ENCODE results near the gene NPR3.

The NPR3 gene

DNA sequence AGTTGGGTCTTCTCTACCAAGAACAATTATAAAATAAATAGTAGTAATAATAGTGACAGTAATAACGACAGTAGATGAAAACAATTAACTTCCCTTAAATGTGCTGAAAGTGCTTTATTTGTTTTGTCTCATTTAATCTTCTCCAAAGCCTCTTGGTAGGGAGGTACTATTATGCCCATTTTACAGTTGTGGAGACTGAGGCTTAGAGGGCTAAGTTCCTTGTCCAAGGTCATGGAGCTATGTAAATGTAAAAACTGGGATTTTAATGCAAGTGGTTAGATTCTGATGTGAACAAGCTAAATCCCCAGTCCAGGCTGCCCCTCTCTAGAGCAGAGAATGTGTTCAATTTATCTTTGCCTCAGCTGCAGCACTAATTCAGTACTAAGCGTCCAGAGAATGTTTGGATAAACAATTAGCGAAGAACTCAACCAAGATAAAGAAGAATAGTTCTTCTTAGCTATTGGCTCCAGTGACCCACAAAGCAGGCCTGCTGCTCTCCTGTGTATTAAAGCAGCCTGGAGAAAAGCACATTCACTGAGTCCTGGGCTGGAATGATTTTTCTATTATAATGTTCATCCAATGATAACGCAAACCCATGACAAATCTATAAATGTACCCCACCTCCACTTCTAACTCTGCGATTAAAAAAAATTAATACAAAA, 68.8 kb downstream of the NPR3 start:
- H3K4me3 ChIP-seq (ENCODE audit: low read length in 2 of 2), result no peak overlapping the region
- H3K27ac ChIP-seq (ENCODE audit: low read length), result no peak overlapping the region
- peaks cover 5% of the 10 kb centered on the region for H3K4me1 ChIP-seq (ENCODE audit: control insufficient read depth, insufficient read depth, low read length)
- peaks cover 6 to 14% of the 10 kb centered on the region in 2 donors for H3K36me3 ChIP-seq (ENCODE audit: control insufficient read depth in 2 of 2, insufficient read depth in 2 of 2, low read length in 2 of 2)
- no peaks in the 10 kb centered on the region for H3K27me3 ChIP-seq (ENCODE audit: control insufficient read depth in 1 of 2, insufficient read depth in 2 of 2, low read length in 2 of 2)
- H3K9ac ChIP-seq (ENCODE audit: low read length in 2 of 2), result no peak overlapping the region
- no peaks in the 10 kb centered on the region for H3K9me3 ChIP-seq (ENCODE audit: control insufficient read depth in 2 of 2, low read length in 2 of 2)

DNA sequence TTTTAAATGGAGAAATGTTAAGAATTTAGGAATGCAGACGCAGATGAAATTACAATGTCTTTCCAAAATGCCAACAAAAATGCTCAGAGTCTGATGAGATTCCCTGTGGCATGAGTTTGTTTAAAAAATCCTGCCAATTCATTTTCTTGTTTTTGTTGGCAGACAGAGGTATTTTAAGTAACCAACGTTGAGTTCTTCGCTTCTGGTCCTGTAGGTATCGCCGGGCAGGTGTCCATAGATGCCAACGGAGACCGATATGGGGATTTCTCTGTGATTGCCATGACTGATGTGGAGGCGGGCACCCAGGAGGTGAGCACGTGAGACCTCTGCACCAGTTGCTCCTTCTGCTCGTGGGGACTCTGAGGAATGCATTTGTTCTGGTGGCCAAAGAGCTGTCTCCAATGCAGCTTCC, 69.4 kb downstream of the NPR3 start:
- Histone ChIP-seq H3K4me1 (ENCODE audit: control insufficient read depth, insufficient read depth, low read length) (peaks cover 5% of the 10 kb centered on the region), H3K9ac (ENCODE audit: low read length in 2 of 2) (no peak overlapping the region), H3K9me3 (ENCODE audit: control insufficient read depth in 2 of 2, low read length in 2 of 2) (no peaks in the 10 kb centered on the region), H3K27me3 (ENCODE audit: control insufficient read depth in 1 of 2, insufficient read depth in 2 of 2, low read length in 2 of 2) (no peaks in the 10 kb centered on the region), H3K4me3 (ENCODE audit: low read length in 2 of 2) (no peak overlapping the region), H3K36me3 (ENCODE audit: control insufficient read depth in 2 of 2, insufficient read depth in 2 of 2, low read length in 2 of 2) (peaks cover 6 to 13% of the 10 kb centered on the region in 2 donors), H3K27ac (ENCODE audit: low read length) (no peak overlapping the region)

DNA sequence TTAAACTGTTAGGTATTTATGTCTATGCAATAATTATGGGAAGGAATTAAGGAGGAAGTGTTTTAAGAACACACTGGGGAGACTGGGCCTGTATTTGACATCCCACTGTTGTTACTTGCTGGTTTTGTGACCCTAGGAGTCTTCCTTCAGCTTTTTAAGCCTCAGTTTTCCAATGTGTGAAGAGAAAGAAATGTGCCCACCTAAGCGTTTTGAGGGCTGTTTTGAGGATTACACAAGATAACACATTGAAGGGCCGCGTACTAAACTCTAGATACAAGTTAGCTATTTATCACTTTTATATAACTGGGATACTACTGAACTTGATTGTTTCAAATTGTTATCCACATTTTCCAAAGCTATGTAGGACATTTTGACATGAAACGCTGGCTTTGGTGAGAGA, 72.5 kb downstream of the NPR3 start:
- H3K4me3 ChIP-seq (ENCODE audit: low read length in 2 of 2), result no peak overlapping the region
- peaks cover 5% of the 10 kb centered on the region for H3K4me1 ChIP-seq (ENCODE audit: control insufficient read depth, insufficient read depth, low read length)
- H3K9me3 ChIP-seq (ENCODE audit: control insufficient read depth in 2 of 2, low read length in 2 of 2), result no peaks in the 10 kb centered on the region
- H3K27me3 ChIP-seq (ENCODE audit: control insufficient read depth in 1 of 2, insufficient read depth in 2 of 2, low read length in 2 of 2), result no peaks in the 10 kb centered on the region
- H3K36me3 ChIP-seq (ENCODE audit: control insufficient read depth in 2 of 2, insufficient read depth in 2 of 2, low read length in 2 of 2), result peaks cover 8 to 13% of the 10 kb centered on the region in 2 donors
- H3K9ac ChIP-seq (ENCODE audit: low read length in 2 of 2), result no peak overlapping the region
- H3K27ac ChIP-seq (ENCODE audit: low read length), result no peak overlapping the region

DNA sequence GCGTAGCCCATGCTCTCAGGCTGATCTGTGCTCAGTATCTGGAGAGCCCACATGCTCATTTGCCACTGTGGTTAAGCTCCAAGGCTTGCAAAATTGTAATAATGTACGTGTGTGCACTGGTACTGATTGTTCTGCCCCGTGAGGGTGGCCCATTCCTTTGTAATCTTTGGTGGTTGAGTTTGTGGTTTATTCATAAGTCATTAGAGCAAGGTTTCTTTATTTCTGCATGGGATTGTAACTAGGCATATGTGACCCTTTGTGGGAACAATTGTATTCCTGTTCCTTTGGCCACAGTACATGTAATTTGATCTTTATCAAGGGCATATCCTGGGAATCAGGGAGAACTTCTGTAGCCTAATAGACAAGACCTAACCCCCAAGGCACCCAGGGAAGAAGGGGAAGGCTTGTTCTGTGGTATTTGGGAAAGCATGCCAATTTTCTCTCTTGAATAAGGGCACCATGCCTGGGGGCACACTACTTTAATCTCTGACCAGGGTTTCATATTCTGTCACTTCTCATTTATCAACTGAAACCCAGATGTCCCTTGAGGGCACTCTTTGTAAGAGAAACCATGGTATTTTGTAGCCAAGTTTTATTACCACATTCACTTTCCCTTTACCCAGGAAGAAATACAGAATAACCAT, 74.6 kb downstream of the NPR3 start:
- H3K4me1 ChIP-seq (ENCODE audit: control insufficient read depth, insufficient read depth, low read length), result peaks cover 2% of the 10 kb centered on the region
- H3K9ac ChIP-seq (ENCODE audit: low read length in 2 of 2), result no peak overlapping the region
- H3K9me3 ChIP-seq (ENCODE audit: control insufficient read depth in 2 of 2, low read length in 2 of 2), result no peaks in the 10 kb centered on the region
- no peak overlapping the region for H3K4me3 ChIP-seq (ENCODE audit: low read length in 2 of 2)
- H3K36me3 ChIP-seq (ENCODE audit: control insufficient read depth in 2 of 2, insufficient read depth in 2 of 2, low read length in 2 of 2), result peaks cover 8 to 13% of the 10 kb centered on the region in 2 donors
- no peak overlapping the region for H3K27ac ChIP-seq (ENCODE audit: low read length)
- no peaks in the 10 kb centered on the region for H3K27me3 ChIP-seq (ENCODE audit: control insufficient read depth in 1 of 2, insufficient read depth in 2 of 2, low read length in 2 of 2)

DNA sequence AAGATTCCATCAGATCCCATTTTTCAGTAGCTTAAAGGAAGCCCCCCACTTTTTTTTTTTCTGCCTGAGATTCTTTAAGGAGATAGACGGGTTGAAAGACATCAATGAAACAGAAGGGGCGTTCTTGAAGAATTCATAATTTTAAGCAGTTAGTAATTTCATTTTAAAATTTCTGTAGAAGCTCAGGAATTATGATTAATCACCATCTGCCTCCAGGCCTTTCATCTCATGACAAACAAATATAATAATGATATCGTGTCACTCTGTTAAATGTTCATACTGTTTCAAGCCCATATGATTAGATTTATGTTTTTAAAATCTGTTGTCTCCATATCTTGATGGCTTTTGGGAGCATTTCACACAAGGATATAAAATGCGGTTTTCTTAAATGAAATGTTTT, 75.2 kb downstream of the NPR3 start:
- no peaks in the 10 kb centered on the region for H3K4me1 ChIP-seq (ENCODE audit: control insufficient read depth, insufficient read depth, low read length)
- H3K9me3 ChIP-seq (ENCODE audit: control insufficient read depth in 2 of 2, low read length in 2 of 2), result no peaks in the 10 kb centered on the region
- no peak overlapping the region for H3K4me3 ChIP-seq (ENCODE audit: low read length in 2 of 2)
- H3K36me3 ChIP-seq (ENCODE audit: control insufficient read depth in 2 of 2, insufficient read depth in 2 of 2, low read length in 2 of 2), result peaks cover 8 to 13% of the 10 kb centered on the region in 2 donors
- no peak overlapping the region for H3K9ac ChIP-seq (ENCODE audit: low read length in 2 of 2)
- no peaks in the 10 kb centered on the region for H3K27me3 ChIP-seq (ENCODE audit: control insufficient read depth in 1 of 2, insufficient read depth in 2 of 2, low read length in 2 of 2)
- no peak overlapping the region for H3K27ac ChIP-seq (ENCODE audit: low read length)

DNA sequence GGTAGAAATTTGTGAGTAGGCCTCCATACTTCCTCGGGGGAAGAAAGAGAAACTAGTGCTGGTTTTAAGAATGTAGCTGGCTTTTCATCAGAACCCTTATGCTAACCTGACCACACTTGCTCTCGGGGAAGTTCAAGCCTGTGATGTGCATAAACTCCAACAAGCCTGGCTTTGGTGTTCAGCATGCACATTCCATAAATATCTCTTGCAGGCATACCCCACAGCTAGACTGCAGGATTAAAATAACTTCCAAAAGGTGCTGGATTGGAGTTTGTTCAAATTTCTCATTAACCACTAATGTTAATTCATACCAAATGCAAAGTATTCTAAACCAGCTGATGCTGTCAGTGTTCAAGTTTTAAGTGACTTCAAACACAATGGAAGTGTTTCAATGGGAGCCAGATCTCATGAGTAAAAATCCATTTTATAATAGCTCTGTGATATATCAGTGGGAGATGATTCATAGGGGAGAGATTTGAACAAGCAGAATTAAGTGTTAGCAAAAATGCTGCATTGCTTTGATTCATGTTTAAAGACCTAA, 79.4 kb downstream of the NPR3 start:
- no peaks in the 10 kb centered on the region for H3K4me1 ChIP-seq (ENCODE audit: control insufficient read depth, insufficient read depth, low read length)
- peaks cover 0 to 3% of the 10 kb centered on the region in 2 donors for H3K9me3 ChIP-seq (ENCODE audit: control insufficient read depth in 2 of 2, low read length in 2 of 2)
- peaks cover 2 to 3% of the 10 kb centered on the region in 2 donors for H3K36me3 ChIP-seq (ENCODE audit: control insufficient read depth in 2 of 2, insufficient read depth in 2 of 2, low read length in 2 of 2)
- no peak overlapping the region for H3K9ac ChIP-seq (ENCODE audit: low read length in 2 of 2)
- no peak overlapping the region for H3K4me3 ChIP-seq (ENCODE audit: low read length in 2 of 2)
- H3K27me3 ChIP-seq (ENCODE audit: control insufficient read depth in 1 of 2, insufficient read depth in 2 of 2, low read length in 2 of 2), result no peaks in the 10 kb centered on the region
- no peak overlapping the region for H3K27ac ChIP-seq (ENCODE audit: low read length)

DNA sequence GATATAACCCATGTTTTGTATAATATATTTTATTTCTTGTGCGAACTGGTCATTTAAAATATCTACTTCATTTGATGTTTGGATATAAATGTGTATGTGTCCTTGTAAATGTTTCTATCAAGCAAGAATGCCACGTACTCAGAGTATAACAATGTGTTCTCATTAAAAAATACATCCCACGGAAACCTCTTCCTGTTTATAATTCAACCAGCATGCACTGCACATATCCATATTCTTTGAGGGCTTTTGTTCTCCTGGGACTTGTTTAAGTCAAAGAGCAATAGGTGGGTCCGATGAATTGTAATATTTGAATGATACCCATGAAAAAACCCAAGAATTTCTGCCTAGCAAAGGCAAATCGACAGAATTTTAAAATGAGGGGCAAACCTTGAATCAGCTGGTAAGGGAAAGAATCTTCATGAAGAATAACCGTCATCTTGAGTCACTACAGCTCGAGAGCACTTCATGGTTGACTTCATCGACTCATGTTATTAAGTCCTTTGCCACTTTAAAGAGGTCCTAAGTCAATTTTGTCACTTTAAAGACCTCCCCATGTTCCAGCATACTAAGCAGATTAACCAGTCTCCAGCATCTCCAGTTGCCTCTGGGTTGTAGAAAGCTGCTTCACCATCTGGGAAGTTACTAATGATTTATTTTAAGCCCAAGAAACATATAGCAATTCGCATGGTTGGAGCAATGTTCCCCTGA, 80.6 kb downstream of the NPR3 start:
- Histone ChIP-seq H3K4me1 (ENCODE audit: control insufficient read depth, insufficient read depth, low read length) (no peaks in the 10 kb centered on the region), H3K36me3 (ENCODE audit: control insufficient read depth in 2 of 2, insufficient read depth in 2 of 2, low read length in 2 of 2) (peaks cover 0 to 3% of the 10 kb centered on the region in 2 donors), H3K27ac (ENCODE audit: low read length) (no peak overlapping the region), H3K9ac (ENCODE audit: low read length in 2 of 2) (no peak overlapping the region), H3K27me3 (ENCODE audit: control insufficient read depth in 1 of 2, insufficient read depth in 2 of 2, low read length in 2 of 2) (no peaks in the 10 kb centered on the region), H3K4me3 (ENCODE audit: low read length in 2 of 2) (no peak overlapping the region), H3K9me3 (ENCODE audit: control insufficient read depth in 2 of 2, low read length in 2 of 2) (peaks cover 0 to 3% of the 10 kb centered on the region in 2 donors)

DNA sequence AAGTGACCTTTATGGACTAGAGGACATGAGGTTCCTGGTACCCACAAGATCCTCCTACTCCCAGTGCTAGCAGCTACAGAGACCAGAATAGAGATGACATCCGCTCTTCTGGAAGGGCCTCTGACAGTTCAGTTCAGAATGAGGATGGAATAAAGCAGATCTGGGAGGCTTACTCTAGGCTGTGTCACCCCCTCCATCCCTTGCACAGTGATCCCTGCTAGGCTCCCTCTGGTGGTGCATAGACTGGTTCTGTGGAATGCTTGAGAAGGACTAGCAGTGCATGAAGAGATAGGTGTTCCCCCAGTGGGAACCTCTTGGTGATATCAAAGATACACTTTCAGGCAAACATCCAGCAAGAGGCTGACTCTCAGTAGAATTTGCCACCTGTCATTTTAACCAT, 83.0 kb downstream of the NPR3 start:
- no peak overlapping the region for H3K27ac ChIP-seq (ENCODE audit: low read length)
- H3K9ac ChIP-seq (ENCODE audit: low read length in 2 of 2), result no peak overlapping the region
- H3K36me3 ChIP-seq (ENCODE audit: control insufficient read depth in 2 of 2, insufficient read depth in 2 of 2, low read length in 2 of 2), result no peaks in the 10 kb centered on the region
- no peaks in the 10 kb centered on the region for H3K27me3 ChIP-seq (ENCODE audit: control insufficient read depth in 1 of 2, insufficient read depth in 2 of 2, low read length in 2 of 2)
- H3K4me3 ChIP-seq (ENCODE audit: low read length in 2 of 2), result no peak overlapping the region
- H3K9me3 ChIP-seq (ENCODE audit: control insufficient read depth in 2 of 2, low read length in 2 of 2), result peaks cover 0 to 3% of the 10 kb centered on the region in 2 donors
- no peaks in the 10 kb centered on the region for H3K4me1 ChIP-seq (ENCODE audit: control insufficient read depth, insufficient read depth, low read length)

DNA sequence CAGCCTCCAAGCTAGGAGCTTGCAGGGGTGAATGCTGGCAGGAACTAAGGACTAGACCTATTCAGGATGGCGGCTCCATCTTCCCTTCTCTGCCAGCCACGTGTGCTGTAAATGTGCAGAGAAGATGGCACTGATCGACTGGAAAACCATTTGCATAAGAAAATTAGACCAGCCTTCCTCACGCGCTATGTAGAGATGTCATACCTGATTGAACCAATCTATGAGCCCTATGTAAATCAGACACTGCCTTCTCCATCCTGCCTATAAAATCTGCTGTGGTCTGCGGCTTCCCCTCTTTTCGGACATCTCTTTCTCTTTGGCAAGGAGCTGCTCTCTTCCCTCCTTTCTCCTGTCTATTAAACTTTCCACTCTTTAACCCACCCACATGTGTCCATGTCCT, 91.6 kb downstream of the NPR3 start:
- Histone ChIP-seq H3K36me3 (ENCODE audit: control insufficient read depth in 2 of 2, insufficient read depth in 2 of 2, low read length in 2 of 2) (no peaks in the 10 kb centered on the region), H3K9me3 (ENCODE audit: control insufficient read depth in 2 of 2, low read length in 2 of 2) (peaks cover 0 to 4% of the 10 kb centered on the region in 2 donors), H3K27me3 (ENCODE audit: control insufficient read depth in 1 of 2, insufficient read depth in 2 of 2, low read length in 2 of 2) (no peaks in the 10 kb centered on the region), H3K9ac (ENCODE audit: low read length in 2 of 2) (no peak overlapping the region), H3K27ac (ENCODE audit: low read length) (no peak overlapping the region), H3K4me1 (ENCODE audit: control insufficient read depth, insufficient read depth, low read length) (no peaks in the 10 kb centered on the region), H3K4me3 (ENCODE audit: low read length in 2 of 2) (no peak overlapping the region)

DNA sequence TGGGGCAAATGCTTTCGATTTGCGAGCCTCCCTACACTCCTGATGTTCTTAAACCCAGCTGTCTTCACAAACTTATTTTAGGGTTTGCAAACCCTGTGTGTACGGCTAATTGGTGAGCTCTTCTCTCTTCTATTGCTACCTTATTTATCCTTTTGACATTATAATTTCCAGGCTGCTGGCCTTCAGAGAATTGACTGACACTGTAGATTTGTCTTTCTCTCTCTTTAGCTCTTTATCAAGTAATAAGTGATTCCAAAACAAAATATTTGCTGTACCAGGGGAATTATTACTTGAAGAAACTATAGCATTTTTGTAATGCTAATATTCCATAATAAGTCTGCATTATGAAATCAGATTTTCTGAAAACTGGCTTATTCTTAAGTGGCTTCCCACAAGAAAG, 92.5 kb downstream of the NPR3 start:
- no peak overlapping the region for H3K9ac ChIP-seq (ENCODE audit: low read length in 2 of 2)
- H3K4me3 ChIP-seq (ENCODE audit: low read length in 2 of 2), result peak overlapping the region in 1 of 2 donors; percentile 15
- no peak overlapping the region for H3K27ac ChIP-seq (ENCODE audit: low read length)
- no peaks in the 10 kb centered on the region for H3K27me3 ChIP-seq (ENCODE audit: control insufficient read depth in 1 of 2, insufficient read depth in 2 of 2, low read length in 2 of 2)
- H3K36me3 ChIP-seq (ENCODE audit: control insufficient read depth in 2 of 2, insufficient read depth in 2 of 2, low read length in 2 of 2), result no peaks in the 10 kb centered on the region
- H3K4me1 ChIP-seq (ENCODE audit: control insufficient read depth, insufficient read depth, low read length), result no peaks in the 10 kb centered on the region
- H3K9me3 ChIP-seq (ENCODE audit: control insufficient read depth in 2 of 2, low read length in 2 of 2), result peaks cover 0 to 4% of the 10 kb centered on the region in 2 donors
